Kidney tubule cell (primary cell): ENCODE measurements around the gene RACGAP1.

ENCODE experiments used
- DNase-seq: peaks from one replicate; pipeline ENCODE4 v3.0.0-alpha.2; 2018; ENCODE audit warnings: low spot score

The RACGAP1 gene

GRCh38 chr12:49953961-49954846 lies 71.1 kb downstream of the RACGAP1 start:
- no peak for DNase-seq

DNA sequence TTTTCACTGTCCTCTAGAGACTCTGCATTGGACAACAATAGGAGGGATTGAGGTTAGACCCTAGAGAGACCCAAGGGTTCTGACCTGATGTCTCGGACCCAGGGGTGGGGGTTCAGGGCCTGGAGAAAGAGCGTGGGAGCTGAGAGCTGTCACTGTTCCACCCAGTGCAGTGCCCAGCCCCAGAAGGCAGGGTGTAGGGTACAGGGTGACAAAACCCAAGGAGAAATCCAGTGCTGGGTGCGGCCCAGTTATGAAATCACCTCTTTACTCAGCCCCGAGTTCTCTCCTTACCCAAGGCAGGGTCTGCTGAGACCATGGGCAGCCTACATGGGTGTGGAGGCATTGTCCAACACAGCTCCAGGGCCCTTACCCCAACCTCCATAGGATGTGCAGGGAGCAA lies 72.1 kb downstream of the RACGAP1 start:
- no peak for DNase-seq

GRCh38 chr12:49952391-49953055 lies 72.8 kb downstream of the RACGAP1 start:
- DNase-seq: no peak

GRCh38 chr12:49951411-49952240 lies 73.7 kb downstream of the RACGAP1 start:
- DNase-seq: no peak

DNA sequence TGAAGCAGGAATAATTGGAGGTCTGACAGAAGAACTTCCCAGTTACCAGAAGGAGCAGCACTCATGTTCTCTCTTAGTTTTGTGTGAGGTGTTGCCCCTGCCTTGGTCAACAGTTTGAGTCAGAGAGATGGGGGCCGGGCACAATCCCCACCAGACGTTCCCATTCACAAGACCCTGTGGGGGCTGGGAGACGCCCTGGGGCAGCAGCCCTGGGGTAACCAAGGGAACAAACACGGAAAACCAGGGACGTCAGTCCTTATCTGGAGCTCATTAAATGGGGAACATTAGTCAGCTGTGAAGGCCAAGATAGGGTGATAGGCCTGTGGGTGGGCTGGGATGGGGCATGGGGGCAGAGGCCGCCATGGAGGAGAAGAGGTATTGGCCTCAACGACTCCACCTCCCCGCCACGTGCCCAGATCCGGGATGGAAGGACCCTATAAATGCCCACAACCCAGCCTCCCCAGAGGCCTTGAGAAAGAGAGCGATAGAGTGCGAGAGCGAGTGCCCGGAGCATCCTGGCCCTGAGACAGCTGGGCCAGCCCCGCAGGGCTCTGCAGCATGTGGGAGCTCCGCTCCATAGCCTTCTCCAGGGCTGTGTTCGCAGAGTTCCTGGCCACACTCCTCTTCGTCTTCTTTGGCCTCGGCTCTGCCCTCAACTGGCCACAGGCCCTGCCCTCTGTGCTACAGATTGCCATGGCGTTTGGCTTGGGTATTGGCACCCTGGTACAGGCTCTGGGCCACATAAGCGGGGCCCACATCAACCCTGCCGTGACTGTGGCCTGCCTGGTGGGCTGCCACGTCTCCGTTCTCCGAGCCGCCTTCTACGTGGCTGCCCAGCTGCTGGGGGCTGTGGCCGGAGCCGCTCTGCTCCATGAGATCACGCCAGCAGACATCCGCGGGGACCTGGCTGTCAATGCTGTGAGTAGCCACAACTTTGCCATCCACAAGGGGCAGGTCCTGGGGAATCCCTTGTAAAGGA lies 74.7 kb downstream of the RACGAP1 start, which contains the start of gene AQP2:
AQP2 (plus strand) TSS at position 465 of the 979 bp plus-strand sequence; CDS start at position 559, 94 bp downstream.
- no peak for DNase-seq

DNA sequence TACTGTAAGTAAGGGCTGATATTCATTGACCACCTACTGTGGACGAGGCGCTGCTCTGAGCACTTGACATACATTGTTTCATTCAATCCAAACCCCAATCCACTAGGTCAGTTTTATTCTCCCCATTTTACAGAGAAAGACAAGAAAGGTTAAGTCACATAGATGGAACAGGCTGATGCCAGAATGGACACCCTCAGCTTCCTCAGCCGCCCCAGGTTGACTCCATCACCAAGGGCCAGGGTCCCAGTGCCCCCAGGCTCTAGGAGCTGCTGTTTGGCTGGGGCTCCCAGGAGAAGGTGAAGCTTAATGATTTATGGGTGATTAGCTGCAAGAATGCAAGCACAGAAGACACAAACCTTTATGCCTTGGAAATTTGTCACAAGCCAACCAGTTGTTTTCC lies 75.4 kb downstream of the RACGAP1 start:
- DNase-seq: no peak

- no peak for DNase-seq
These were observed 76.1 kb downstream of the RACGAP1 start for GRCh38 chr12:49948866-49949845.

DNA sequence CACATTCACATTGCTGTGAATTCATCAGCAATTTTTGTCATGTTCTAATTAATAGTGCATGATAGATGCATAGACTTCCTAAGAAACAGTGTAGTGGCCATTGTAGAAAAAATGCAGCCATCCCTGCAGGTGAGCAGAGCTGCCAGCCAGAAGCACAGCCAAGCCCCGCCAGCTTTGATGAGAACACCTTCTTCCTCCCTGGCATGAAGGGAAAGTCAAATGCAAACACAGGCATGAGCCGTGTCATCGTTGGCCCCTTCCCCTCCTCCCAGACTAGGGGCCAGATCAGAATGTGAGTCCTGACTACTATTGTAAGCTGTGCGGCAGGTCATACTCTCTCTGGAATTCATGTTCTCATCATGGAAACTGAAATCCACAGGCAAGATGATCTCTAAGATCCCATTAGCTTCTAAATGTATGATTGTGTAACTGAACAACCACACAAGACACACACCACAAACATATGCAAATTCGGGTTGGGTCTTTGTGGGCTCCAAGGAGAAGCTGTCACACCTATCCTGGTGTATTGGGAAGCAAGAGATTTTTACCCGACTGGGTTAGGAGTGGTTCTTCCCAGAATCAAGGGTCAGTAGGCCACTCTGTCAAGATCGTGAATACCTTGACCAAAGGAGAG lies 77.6 kb downstream of the RACGAP1 start:
- no peak for DNase-seq

DNA sequence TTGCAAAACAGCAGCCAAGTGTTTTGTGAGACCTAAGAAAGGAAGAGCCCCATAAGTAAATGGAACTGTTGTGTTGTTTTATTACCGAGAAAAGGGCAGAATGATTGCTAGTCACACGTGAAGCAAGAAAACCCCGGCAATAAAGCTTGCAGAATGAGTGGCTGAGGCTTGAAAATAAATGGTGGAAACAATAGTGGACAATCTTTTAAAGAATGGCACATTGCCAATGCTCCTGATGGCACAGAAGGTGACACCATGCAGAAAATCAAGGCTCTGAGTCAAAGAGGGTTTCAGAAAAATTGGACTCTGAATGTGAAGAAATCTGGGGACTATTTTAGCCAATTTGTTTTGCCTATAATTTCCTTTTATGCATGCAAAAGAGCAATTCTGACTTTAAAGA lies 78.8 kb downstream of the RACGAP1 start:
- DNase-seq: no peak

- no peak for DNase-seq
These were observed 79.2 kb downstream of the RACGAP1 start for GRCh38 chr12:49946086-49946485.

- peak; percentile 82 for DNase-seq
These were observed 79.8 kb downstream of the RACGAP1 start for GRCh38 chr12:49945394-49946080.

DNA sequence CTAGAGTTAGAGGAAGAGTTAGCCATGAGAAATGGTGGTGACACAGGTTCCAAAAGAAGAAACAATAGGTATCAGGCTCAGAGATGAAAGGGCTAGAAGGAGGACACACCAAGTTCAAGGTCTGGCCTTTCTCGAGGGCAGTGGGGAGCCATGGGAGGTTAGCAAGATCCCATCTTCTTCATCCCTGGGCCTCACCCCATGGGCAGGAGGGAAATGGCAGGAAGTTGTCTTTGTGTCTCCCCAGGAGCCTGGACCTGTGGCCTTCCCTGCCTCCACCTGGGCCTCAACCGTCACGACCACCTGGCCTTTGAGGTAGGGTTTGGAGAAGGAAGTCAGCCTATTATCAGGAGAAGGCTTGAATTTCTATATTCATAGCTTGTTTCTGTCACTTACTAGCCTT lies 80.6 kb downstream of the RACGAP1 start:
- no peak for DNase-seq

- DNase-seq: no peak
These were observed 81.2 kb downstream of the RACGAP1 start for GRCh38 chr12:49944046-49944445.

GRCh38 chr12:49943625-49943960 lies 81.7 kb downstream of the RACGAP1 start:
- no peak for DNase-seq

DNA sequence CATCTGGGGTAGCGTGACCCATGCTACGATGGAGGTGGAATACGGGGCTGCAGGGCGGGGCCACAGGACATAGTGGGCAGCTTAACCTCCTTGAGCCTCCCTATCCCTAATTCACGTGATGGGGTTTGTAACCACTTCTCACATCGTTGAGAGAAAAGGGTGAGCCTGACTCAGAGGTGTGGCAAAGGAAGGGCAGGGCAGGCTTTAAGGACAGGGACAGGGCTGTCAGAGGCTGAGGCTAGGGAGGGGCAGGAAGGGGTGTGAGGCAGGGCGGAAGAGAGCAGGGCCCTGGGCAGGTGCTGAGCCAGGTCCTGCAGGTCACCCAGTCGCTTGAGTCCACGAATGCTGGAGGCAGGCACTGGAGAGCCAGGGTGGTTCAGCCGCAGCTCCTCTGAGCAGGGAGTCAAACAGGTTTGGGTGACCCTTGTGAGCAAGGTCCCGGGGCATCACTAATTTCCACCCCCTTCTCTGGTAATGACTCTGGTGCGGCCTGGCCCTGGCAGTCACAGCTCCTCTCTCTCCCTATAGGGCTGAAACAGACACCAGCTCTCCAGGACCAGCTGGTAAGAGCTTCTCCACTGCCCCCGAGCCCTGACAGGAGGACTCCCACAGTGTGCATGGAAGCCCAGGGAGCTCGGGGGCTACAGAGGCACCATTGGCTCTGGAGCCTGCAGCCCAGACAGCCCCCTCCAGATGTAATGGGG lies 82.2 kb downstream of the RACGAP1 start:
- no peak for DNase-seq

GRCh38 chr12:49942512-49942893 lies 82.8 kb downstream of the RACGAP1 start:
- no peak for DNase-seq

DNA sequence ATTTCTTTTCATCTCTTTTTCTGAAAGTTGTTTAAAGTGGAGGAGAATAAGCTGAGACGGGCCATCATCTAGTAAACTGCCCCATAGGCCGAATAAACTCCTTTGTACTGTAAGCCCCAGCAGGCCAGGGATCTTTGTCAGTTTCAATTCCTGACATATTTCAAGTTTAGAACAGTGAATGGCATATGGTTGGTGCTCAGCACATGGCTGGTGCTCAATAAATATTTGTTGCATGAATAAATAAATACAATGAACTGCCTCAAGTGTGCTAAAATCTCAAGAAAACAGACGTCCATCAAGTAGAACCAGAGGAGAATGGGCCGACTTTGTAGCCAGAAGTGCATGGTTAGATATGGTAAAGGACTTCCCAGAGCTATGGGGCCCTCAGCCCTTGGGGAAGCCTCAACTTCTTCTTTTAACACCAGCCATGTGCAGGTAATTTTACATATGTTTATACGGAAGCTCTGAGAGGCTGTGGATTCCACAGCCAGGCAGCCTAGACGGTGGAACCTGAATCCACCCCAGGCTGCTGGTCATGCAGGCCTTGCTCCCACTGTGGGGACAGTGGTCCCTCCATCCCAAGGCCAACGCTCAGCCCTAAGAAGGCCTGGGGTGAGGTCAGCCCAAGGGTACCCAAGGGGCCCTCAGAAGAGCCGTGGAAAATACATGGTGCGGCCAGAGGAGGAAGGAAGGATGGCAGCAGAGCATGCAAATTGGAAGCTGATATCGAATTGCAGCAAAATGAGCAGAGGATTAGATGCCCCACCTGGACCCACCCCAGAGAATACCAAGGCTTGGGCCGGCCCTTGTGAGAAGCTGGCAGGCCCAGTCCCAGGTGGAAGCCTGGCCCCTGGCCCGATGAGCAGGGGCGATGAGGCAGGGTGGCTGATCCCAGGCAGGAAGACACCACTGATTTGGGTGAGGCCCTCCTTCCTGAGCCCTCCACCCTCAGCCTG lies 83.5 kb downstream of the RACGAP1 start:
- DNase-seq: no peak
